ENCODE results near the gene ATN1. TPM values are rescaled to one million over a fixed set of nuclear protein-coding genes. Genes with fewer than 3 reads are reported as not detected.

Gene ATN1
- total and polyA plus RNA-seq, 9 of the 15 experiments (the other 6 are each of a cell fraction or from before 2014, with no cell fraction given), result 0.15 to 49.8 (median 2.7) TPM

DNA sequence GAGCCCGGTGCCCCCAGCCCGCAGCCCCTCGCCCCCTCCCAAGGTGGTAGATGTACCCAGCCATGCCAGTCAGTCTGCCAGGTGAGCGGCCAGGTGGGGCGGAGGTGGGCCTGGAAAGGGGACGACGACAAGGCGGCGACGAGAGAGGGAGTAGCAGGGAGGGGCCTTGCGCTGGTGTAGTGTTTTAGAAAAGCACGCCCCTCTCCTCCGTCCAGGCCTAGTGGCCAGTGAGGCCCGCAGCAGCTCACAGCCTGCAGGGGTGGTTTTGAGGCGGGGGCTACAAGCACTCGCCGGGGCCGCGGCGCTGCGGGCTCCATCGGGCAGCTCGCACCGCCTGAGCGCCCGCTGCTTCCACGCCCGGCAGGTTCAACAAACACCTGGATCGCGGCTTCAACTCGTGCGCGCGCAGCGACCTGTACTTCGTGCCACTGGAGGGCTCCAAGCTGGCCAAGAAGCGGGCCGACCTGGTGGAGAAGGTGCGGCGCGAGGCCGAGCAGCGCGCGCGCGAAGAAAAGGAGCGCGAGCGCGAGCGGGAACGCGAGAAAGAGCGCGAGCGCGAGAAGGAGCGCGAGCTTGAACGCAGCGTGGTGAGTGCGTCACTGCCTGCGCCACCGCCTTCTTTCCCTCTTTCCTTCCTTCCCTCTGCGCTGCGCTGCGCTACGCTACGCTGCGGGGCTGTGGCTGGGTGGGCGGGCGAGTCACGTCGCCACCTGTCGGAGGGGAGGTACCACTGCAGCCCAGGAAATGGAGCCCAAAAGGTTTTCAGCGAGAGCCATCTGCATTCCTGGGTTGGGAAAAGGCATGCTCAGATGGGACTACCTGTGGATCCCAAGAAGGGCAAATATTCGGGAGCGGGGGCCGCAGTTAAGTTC, 10.0 kb downstream of the ATN1 start (continued):
- TF ChIP-seq PCBP2 (IDR thresholded peaks at IDR 0.05; ENCODE audit: low read depth, low read length, poor library complexity, severe bottlenecking) (no peak), GABPB2 (CRISPR knock-in tag; conservative IDR thresholded peaks at IDR 0.05) (no peak), NCOA2 (IDR thresholded peaks at IDR 0.05; ENCODE audit: partially characterized antibody in 2 of 2) (no peak), MCM3 (IDR thresholded peaks at IDR 0.05) (no peak), SUPT5H (IDR thresholded peaks at IDR 0.05) (peak; percentile 84), ZEB2 (IDR thresholded peaks at IDR 0.05) (no peak), SIN3A (IDR thresholded peaks at IDR 0.05; ENCODE audit: borderline replicate concordance in 2 of 2, control insufficient read depth in 1 of 2, low read depth in 2 of 2, low read length in 2 of 2) (no peak), KLF6 (CRISPR knock-in tag; IDR thresholded peaks at IDR 0.05; ENCODE audit: borderline replicate concordance) (no peak), ZNF431 (CRISPR knock-in tag; IDR thresholded peaks at IDR 0.05) (0 out of 2 replicates have a peak, but pooled peaks have one; percentile 34), PCBP1 (IDR thresholded peaks at IDR 0.05; ENCODE audit: low read depth, low read length, poor library complexity, severe bottlenecking) (no peak), ZNF785 (CRISPR knock-in tag; IDR thresholded peaks at IDR 0.05) (no peak), MTF1 (CRISPR knock-in tag; IDR thresholded peaks at IDR 0.05; ENCODE audit: borderline replicate concordance) (no peak), POLR2B (IDR thresholded peaks at IDR 0.05; ENCODE audit: low read depth, partially characterized antibody) (peak; percentile 79)
- TF ChIP-seq, protein P1, sequence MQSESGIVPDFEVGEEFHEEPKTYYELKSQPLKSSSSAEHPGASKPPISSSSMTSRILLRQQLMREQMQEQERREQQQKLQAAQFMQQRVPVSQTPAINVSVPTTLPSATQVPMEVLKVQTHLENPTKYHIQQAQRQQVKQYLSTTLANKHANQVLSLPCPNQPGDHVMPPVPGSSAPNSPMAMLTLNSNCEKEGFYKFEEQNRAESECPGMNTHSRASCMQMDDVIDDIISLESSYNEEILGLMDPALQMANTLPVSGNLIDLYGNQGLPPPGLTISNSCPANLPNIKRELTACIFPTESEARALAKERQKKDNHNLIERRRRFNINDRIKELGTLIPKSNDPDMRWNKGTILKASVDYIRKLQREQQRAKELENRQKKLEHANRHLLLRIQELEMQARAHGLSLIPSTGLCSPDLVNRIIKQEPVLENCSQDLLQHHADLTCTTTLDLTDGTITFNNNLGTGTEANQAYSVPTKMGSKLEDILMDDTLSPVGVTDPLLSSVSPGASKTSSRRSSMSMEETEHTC (IDR thresholded peaks at IDR 0.05), result no peak
- TF ChIP-seq, protein P2, sequence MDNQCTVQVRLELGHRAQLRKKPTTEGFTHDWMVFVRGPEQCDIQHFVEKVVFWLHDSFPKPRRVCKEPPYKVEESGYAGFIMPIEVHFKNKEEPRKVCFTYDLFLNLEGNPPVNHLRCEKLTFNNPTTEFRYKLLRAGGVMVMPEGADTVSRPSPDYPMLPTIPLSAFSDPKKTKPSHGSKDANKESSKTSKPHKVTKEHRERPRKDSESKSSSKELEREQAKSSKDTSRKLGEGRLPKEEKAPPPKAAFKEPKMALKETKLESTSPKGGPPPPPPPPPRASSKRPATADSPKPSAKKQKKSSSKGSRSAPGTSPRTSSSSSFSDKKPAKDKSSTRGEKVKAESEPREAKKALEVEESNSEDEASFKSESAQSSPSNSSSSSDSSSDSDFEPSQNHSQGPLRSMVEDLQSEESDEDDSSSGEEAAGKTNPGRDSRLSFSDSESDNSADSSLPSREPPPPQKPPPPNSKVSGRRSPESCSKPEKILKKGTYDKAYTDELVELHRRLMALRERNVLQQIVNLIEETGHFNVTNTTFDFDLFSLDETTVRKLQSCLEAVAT (IDR thresholded peaks at IDR 0.05), result peak in 1 of 2 experiments; percentile 80; a peak in 2 of 4 replicates
- TF ChIP-seq, protein P3, sequence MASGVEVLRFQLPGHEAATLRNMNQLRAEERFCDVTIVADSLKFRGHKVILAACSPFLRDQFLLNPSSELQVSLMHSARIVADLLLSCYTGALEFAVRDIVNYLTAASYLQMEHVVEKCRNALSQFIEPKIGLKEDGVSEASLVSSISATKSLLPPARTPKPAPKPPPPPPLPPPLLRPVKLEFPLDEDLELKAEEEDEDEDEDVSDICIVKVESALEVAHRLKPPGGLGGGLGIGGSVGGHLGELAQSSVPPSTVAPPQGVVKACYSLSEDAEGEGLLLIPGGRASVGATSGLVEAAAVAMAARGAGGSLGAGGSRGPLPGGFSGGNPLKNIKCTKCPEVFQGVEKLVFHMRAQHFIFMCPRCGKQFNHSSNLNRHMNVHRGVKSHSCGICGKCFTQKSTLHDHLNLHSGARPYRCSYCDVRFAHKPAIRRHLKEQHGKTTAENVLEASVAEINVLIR (CRISPR knock-in tag; IDR thresholded peaks at IDR 0.05), result peak; percentile 84
- TF ChIP-seq, protein P4, sequence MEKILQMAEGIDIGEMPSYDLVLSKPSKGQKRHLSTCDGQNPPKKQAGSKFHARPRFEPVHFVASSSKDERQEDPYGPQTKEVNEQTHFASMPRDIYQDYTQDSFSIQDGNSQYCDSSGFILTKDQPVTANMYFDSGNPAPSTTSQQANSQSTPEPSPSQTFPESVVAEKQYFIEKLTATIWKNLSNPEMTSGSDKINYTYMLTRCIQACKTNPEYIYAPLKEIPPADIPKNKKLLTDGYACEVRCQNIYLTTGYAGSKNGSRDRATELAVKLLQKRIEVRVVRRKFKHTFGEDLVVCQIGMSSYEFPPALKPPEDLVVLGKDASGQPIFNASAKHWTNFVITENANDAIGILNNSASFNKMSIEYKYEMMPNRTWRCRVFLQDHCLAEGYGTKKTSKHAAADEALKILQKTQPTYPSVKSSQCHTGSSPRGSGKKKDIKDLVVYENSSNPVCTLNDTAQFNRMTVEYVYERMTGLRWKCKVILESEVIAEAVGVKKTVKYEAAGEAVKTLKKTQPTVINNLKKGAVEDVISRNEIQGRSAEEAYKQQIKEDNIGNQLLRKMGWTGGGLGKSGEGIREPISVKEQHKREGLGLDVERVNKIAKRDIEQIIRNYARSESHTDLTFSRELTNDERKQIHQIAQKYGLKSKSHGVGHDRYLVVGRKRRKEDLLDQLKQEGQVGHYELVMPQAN (IDR thresholded peaks at IDR 0.05; ENCODE audit: borderline replicate concordance), result no peak
- TF ChIP-seq, protein P5, sequence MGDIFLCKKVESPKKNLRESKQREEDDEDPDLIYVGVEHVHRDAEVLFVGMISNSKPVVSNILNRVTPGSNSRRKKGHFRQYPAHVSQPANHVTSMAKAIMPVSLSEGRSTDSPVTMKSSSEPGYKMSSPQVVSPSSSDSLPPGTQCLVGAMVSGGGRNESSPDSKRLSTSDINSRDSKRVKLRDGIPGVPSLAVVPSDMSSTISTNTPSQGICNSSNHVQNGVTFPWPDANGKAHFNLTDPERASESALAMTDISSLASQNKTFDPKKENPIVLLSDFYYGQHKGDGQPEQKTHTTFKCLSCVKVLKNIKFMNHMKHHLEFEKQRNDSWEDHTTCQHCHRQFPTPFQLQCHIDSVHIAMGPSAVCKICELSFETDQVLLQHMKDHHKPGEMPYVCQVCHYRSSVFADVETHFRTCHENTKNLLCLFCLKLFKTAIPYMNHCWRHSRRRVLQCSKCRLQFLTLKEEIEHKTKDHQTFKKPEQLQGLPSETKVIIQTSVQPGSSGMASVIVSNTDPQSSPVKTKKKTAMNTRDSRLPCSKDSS (IDR thresholded peaks at IDR 0.05; ENCODE audit: low read depth, partially characterized antibody), result no peak

Data from K562 (cell line).